WERI-Rb-1 (cell line): Measurements from ENCODE around the gene EPHA7.

Source experiments
- DNase-seq: peaks from one replicate; pipeline ENCODE4 v3.0.0-alpha.2; 2020
- H3K27ac ChIP-seq: fragments of 250-450 bp; sonication (Bioruptor Pico); 2 replicates; pipeline ENCODE4 v1.5.1; 2020; ENCODE audit warnings: mild to moderate bottlenecking, moderate library complexity
- H3K27me3 ChIP-seq: fragments of 250-450 bp; sonication (Bioruptor Pico); 2 replicates; pipeline ENCODE4 v1.5.1; 2021; ENCODE audit warnings: mild to moderate bottlenecking, low read depth, moderate library complexity; ENCODE audit not compliant: insufficient read depth, severe bottlenecking
- H3K36me3 ChIP-seq: fragments of 250-450 bp; sonication (Bioruptor Pico); 2 replicates; pipeline ENCODE4 v1.5.1; 2020; ENCODE audit warnings: mild to moderate bottlenecking, moderate library complexity
- H3K4me3 ChIP-seq: 2 replicates; pipeline ENCODE4 v1.5.1; 2011; ENCODE audit warnings: low read depth, mild to moderate bottlenecking, control low read depth, low read length
- H3K9me3 ChIP-seq: fragments of 250-450 bp; sonication (Bioruptor Pico); 2 replicates; pipeline ENCODE4 v1.5.1; 2021; ENCODE audit warnings: mild to moderate bottlenecking, moderate library complexity; ENCODE audit not compliant: severe bottlenecking
- TF ChIP-seq, protein P1 (sequence below): IDR thresholded peaks from 2 replicates; pipeline ENCODE4 v1.5.1; 2011; ENCODE audit warnings: low read depth, mild to moderate bottlenecking, control low read depth, inconsistent platforms, low read length

Gene EPHA7

GRCh38 chr6:93210908-93211307, 208.5 kb downstream of the EPHA7 start:
- Histone ChIP-seq H3K36me3 (no peaks in the 10 kb centered on the region), H3K27me3 (no peaks in the 10 kb centered on the region), H3K27ac (no peak overlapping the region), H3K4me3 (no peak overlapping the region), H3K9me3 (no peaks in the 10 kb centered on the region)
- DNase-seq, result no peak
- TF ChIP-seq, protein P1, sequence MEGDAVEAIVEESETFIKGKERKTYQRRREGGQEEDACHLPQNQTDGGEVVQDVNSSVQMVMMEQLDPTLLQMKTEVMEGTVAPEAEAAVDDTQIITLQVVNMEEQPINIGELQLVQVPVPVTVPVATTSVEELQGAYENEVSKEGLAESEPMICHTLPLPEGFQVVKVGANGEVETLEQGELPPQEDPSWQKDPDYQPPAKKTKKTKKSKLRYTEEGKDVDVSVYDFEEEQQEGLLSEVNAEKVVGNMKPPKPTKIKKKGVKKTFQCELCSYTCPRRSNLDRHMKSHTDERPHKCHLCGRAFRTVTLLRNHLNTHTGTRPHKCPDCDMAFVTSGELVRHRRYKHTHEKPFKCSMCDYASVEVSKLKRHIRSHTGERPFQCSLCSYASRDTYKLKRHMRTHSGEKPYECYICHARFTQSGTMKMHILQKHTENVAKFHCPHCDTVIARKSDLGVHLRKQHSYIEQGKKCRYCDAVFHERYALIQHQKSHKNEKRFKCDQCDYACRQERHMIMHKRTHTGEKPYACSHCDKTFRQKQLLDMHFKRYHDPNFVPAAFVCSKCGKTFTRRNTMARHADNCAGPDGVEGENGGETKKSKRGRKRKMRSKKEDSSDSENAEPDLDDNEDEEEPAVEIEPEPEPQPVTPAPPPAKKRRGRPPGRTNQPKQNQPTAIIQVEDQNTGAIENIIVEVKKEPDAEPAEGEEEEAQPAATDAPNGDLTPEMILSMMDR, result no peak

- DNase-seq, result no peak
- TF ChIP-seq, protein P1, result no peak
- Histone ChIP-seq H3K27me3 (no peaks in the 10 kb centered on the region), H3K4me3 (no peak overlapping the region), H3K27ac (no peak overlapping the region), H3K36me3 (no peaks in the 10 kb centered on the region), H3K9me3 (no peaks in the 10 kb centered on the region)
Measured at GRCh38 chr6:93209358-93209757, 210.0 kb downstream of the EPHA7 start.

- DNase-seq, result no peak
- H3K4me3 ChIP-seq, result no peak overlapping the region
- H3K9me3 ChIP-seq, result no peaks in the 10 kb centered on the region
- H3K27me3 ChIP-seq, result no peaks in the 10 kb centered on the region
- TF ChIP-seq, protein P1, result no peak
- H3K36me3 ChIP-seq, result no peaks in the 10 kb centered on the region
- no peak overlapping the region for H3K27ac ChIP-seq
Measured at GRCh38 chr6:93196406-93196970, 222.9 kb downstream of the EPHA7 start.

- Histone ChIP-seq H3K27me3 (no peaks in the 10 kb centered on the region), H3K27ac (no peak overlapping the region), H3K9me3 (no peaks in the 10 kb centered on the region), H3K36me3 (no peaks in the 10 kb centered on the region), H3K4me3 (no peak overlapping the region)
- no peak for DNase-seq
- TF ChIP-seq, protein P1, result no peak
Measured at GRCh38 chr6:93194480-93194879, 224.9 kb downstream of the EPHA7 start.

GRCh38 chr6:93193868-93194267, 225.5 kb downstream of the EPHA7 start:
- Histone ChIP-seq H3K27me3 (no peaks in the 10 kb centered on the region), H3K4me3 (no peak overlapping the region), H3K9me3 (no peaks in the 10 kb centered on the region), H3K36me3 (no peaks in the 10 kb centered on the region), H3K27ac (no peak overlapping the region)
- no peak for DNase-seq
- TF ChIP-seq, protein P1, result no peak
